EH (cell line): ENCODE data around the gene KCNQ1.

Experiments used
- DNase-seq: peaks from one replicate; pipeline ENCODE4 v3.0.0-alpha.2; 2015; ENCODE audit warnings: low read depth

The KCNQ1 gene

GRCh38 chr11:2443881-2444820, 657 bp upstream of the KCNQ1 start, which contains the start of gene TRPM5:
Gene TRPM5 (minus strand): TSS chr11:2444514. CDS start chr11:2423036, 21,478 bp downstream.
- no peak for DNase-seq

DNA sequence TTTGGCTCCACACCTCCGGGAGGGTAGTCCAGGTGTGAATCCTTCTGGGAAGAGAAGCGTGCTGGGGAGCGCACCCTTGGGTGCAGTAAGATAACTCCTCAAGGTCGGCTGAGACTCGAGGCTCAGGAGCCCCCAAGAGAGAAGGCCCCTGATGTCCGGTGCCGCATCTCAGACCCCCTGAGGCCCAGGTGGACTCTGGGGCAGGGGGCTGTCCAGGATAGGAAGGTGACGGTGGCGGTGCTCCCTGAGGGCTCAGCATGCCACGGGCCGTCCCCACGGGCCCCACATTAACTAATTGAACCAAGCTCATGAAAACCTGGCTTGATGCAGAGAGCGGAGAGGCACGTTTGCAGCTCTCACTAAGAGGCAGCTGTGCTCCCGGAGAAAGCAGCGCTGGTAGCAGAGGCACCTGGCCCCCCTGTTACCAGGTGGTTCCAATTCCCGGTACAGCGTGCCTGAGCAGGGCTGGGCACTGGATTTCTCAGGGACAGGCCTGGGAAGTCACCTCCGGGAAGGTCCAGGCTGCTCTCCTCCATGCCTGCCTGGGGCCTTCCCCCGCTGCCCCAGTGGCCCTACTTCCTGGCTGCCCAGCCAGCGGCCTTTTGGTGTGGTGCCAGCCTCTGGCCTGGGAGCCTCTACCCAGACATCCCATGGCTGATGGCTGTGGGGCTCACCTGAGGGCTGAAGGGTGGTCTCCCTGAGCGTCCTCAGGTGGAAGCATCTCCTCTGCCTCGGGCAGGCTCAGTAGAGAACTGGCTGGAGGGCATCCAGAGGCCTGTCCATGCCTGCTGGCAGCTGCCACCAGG, 1.1 kb downstream of the KCNQ1 start:
- DNase-seq, result no peak

- no peak for DNase-seq
Observed at GRCh38 chr11:2446590-2447252, 1.9 kb downstream of the KCNQ1 start.

DNA sequence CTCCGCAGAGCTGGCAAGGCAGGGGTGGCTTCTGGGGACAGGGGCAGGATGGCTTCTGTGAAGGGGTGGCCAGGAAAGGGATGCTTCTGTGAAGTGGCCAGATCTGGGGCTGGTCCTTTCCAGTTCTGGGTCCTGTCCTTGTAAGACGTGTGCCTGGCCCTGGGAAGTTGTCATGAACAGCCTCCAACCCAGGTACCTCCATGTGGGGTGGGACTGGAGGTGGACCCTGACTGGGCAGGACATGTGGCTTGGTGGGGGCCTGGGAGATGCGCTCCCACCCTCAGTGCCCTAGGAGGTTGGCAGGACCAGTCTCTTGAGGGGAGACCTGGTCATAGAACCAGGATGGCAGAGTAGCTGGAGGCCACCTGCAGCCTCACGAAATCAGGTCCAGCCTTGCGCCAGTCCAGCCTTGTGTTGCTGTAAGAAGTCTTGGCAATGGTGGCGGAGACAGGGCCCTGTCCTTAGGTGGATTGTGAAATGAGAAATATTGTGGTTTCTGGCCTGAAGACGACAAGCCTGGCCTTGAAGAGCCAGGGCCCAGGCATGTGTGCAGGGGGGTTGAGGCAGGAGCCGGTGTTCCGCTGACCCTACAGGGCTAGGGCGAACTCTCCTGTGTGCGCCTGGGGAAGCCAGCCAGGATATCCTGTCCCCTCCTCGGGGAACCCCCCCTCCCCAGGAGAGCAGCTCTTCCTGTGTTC, 2.6 kb downstream of the KCNQ1 start:
- no peak for DNase-seq

DNA sequence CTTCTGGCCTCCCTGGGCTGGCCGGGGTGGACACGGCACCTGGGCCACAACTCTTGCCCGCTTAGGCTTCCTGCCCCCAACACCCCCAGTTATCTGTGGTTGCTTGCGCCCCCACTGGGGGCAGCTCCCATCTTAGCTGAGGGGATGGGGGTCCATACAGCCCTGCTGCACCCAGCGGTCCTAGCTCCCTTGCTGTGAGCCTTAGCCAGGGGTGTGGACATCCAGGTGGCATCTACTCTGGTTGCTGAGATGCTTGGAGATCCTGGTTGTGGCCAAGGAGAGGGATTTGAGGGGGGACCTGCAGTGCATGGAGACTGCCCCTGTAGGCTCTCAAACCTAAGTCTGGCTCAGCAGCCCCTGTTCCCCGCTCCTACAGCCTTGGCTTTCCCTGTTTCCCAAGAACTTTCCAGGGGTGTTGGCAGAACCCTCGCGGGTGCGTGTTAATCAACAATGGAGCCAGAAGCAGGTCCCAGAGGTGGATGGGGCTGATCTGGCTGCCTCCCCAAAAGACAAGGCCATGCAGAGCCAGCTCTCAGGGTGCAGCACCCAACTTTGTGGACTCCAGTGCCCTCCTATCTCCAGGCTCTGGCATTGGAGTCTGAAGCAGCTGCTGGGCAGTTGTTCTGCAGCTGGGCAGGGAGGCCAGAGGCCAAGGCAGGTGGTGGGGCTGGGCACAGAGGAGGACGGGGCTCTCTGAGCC, 3.3 kb downstream of the KCNQ1 start:
- DNase-seq, result no peak

- DNase-seq, result no peak
Observed at GRCh38 chr11:2448661-2449547, 4.1 kb downstream of the KCNQ1 start.

GRCh38 chr11:2449548-2450320, 4.9 kb downstream of the KCNQ1 start:
- no peak for DNase-seq

DNA sequence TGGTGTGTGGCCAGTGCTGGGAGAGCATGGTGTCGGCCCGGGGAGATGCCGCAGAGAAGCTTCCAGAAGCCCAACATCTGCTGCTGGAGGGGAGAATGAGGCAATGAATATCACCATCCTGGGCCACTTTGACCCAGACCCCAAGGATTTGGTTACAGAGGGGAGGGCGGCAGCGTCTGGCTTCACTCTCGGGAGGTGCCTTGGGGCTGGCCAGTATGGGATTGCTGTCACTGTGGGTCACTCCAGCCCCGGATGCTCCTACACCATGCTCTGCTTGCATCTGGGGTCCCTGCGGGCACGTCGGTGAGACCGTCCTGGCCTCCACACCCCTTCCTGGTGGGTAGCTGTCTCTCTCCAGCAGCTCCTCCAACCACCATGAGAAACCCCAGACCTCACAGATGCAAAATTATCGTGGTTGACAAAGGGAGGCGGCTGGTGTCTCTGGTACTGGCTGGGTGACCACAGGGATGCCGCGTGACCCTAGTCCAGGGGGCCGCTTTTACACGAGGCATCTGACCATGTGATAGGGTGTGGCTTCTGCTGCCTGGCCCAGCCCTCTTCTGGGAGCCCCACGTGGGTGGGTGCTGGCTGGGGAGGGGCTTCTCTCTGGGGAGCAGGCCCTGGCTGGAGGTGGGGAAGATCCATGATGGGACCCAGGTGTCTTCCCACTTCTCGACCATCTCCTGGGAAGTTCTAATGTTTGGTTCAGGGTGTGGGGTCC, 5.7 kb downstream of the KCNQ1 start:
- DNase-seq, result no peak

GRCh38 chr11:2451336-2451735, 6.5 kb downstream of the KCNQ1 start:
- no peak for DNase-seq

DNA sequence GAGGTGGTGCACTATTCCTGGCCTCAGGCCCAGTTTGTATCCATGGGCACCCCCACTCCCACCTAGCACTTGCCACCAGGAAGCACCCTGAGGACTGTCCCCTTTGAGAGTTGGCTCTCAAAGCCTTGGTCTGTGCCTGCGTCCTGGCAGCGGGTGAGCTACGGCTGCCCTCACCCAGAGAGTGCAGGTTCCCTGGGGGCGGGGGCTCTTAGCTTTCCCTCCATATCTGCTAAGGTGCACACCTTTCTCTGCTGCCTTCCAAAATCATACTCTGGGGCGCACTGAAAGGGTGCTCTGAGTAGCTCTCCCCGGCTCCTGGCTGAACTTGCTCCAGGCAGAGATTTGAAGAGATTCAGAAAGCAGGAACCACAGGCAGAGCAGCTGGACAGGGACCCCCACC, 7.1 kb downstream of the KCNQ1 start:
- no peak for DNase-seq

DNA sequence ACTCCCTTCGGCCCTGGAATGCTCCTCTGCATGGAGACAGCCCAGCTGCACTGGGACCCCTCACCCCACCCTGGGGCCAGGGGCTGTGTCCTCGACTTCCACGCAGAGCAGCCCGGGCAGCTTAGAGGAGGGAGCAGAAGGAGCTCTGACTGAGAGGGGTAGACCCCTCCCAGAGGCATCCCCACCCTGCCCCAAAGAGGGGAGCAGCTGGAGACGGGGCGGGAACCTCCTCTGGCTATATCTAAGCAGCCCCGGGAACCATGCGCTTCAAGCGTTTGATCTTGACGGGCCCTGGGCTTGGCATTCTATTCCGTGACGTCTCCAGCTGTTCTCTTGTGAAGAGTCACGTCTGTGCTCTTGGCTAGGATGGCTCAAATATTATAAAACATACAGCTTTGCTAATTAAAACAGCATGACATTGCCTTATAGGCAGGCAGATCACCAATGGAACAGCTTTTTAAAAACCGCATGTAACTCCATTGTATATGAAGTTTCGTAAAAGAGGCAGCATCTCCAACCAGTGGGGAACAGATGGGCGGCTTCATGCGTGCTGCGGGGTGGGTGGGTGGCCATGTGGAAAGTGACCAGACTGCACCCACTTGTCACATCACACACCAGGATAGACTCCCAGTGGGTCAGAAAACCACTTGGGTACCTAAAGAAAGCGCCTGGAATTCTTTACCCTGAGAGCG, 7.7 kb downstream of the KCNQ1 start:
- no peak for DNase-seq

- no peak for DNase-seq
Observed at GRCh38 chr11:2453436-2453835, 8.6 kb downstream of the KCNQ1 start.

- no peak for DNase-seq
Observed at GRCh38 chr11:2458321-2458720, 13.5 kb downstream of the KCNQ1 start.

- no peak for DNase-seq
Observed at GRCh38 chr11:2459016-2459725, 14.4 kb downstream of the KCNQ1 start.

GRCh38 chr11:2459796-2460531, 15.2 kb downstream of the KCNQ1 start:
- no peak for DNase-seq

DNA sequence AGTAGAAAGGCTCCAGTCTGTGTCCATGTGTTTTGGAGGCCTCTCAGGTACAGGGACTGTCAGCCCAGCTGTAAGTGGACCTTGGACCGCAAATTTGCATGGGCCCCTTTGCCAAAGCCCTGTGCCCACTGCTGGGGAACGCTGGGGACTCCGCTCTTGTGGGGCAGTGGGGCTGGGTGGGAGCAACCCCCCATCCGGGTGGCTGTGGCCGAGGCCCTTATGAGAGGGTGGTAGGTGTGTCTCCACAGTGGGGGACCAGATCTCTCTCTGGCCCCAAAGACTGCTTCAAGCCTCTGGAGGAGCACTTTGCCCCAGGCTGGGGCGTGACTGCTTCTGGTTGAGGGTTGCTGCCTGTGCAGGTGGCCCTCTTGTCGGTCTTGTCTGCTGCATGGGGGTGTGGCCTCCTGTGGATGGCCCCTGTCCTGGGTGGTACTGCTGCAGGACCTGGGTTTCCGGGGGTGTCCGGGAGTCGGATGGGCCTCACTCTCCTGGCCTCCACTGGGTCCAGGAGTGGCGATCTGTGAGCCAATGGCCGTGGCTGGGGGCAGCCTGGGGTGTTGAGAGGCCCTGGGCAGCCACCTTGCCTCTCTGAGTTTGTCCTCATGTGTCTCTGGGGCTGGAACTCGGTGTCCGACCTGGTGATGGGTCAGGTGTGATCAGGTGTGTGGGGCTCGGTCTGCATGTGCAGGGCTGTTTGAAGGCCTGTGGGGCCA, 15.9 kb downstream of the KCNQ1 start:
- DNase-seq, result no peak
